ENCODE results near the gene EMC6. TPM values are rescaled to one million over a fixed set of nuclear protein-coding genes. Genes with fewer than 3 reads are reported as not detected.

EMC6 gene
- total and polyA plus RNA-seq, 2 of the 4 experiments (the other 2 are of a cell fraction) = 10.9 to 80.5 TPM

DNA sequence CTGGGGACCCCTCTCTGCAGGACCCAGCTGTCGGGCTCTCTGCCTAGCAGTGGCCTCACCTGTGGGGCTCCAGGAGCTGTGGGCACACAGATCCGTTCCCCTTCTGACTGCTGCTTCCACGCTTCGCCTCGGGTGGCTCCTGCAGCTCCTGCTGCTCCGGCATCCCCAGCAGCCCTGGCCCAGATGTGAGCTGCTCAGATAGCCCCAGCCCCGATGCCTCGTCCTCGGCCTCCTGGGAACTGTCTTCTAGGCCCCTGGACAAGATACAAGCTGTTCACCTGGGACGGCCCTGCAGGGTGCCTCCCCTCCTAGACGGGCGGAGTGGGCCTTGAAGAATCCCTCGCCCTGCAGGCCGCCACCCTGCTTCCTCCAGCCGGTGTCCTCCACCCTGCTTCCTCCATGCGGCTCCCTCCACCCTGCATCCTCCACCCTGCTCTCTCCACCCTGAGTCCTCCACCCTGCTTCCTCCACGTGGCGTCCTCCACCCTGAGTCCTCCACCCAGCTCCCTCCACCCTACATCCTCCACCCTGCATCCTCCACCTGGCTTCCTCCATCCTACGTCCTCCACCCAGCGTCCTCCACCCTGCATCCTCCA lies 11.0 kb downstream of the EMC6 start:
- ChIA-PET CTCF (no interaction called here), POLR2A (ENCODE audit: unreplicated experiment) (no interaction called here)
- Histone ChIP-seq H3K27me3 (ENCODE audit: control insufficient read depth, insufficient read depth, low read length) (peaks cover 6% of the 10 kb centered on the region; the same call in 1 of the 2 replicates), H2BK5ac (ENCODE audit: low read depth, low read length, poor library complexity, severe bottlenecking) (no peak overlapping the region), H3K56ac (ENCODE audit: extremely low read depth, insufficient read depth, low read length) (no peak overlapping the region), H3K4me3 (ENCODE audit: insufficient read depth, low read depth, low read length) (no peak overlapping the region), H3K4me1 (ENCODE audit: control insufficient read depth, insufficient read depth, low read length) (no peaks in the 10 kb centered on the region), H4K5ac (ENCODE audit: low read depth, low read length) (no peak overlapping the region), H2AK5ac (ENCODE audit: low read depth, low read length) (no peak overlapping the region), H3K9me1 (ENCODE audit: insufficient read depth, low read length) (no peaks in the 10 kb centered on the region), H3K9ac (ENCODE audit: low read depth, low read length) (no peak overlapping the region), H2AFZ (replicated peaks; ENCODE audit: low read length, poor library complexity) (no peak overlapping the region), H4K20me1 (ENCODE audit: insufficient read depth, low read length) (no peaks in the 10 kb centered on the region), H3K23ac (ENCODE audit: low read depth, low read length) (no peak overlapping the region), H3K36me3 (ENCODE audit: control insufficient read depth, insufficient read depth, low read length) (no peaks in the 10 kb centered on the region), H3K4me2 (ENCODE audit: low read depth, low read length) (no peak overlapping the region), H2BK20ac (ENCODE audit: low read depth, low read length) (no peak overlapping the region), H4K91ac (ENCODE audit: insufficient read depth, low read depth, low read length) (no peak overlapping the region), H3K18ac (ENCODE audit: low read depth, low read length) (no peak overlapping the region), H3K79me1 (ENCODE audit: low read depth in 1 of 2, low read length in 2 of 2) (no peaks in the 10 kb centered on the region), H2BK15ac (ENCODE audit: low read depth, low read length) (no peak overlapping the region), H3K4ac (ENCODE audit: low read depth, low read length) (no peak overlapping the region), H3K27ac (ENCODE audit: insufficient read depth, low read length) (no peak overlapping the region), H2AK9ac (replicated peaks; ENCODE audit: low read depth, low read length, poor library complexity) (no peak overlapping the region), H2BK120ac (ENCODE audit: low read depth, low read length) (no peak overlapping the region), H4K8ac (ENCODE audit: low read depth in 2 of 2, low read length in 2 of 2) (no peak overlapping the region), H3K14ac (replicated peaks; ENCODE audit: low read depth, low read length) (no peak overlapping the region), H3K9me3 (ENCODE audit: control insufficient read depth, insufficient read depth, low read length) (no peaks in the 10 kb centered on the region)
- ATAC-seq (ENCODE audit: low read depth) (no peak), DNase-seq (no peak)
- in situ Hi-C loops (cut with MboI; ENCODE audit: low sequenced_read_pairs) (no loop called here), intact Hi-C loops (cut with micrococcal nuclease) (loop anchor here (5.0 kb wide), 1 partner anchor 43 kb away; the partner anchor contains the start of gene HASPIN), dilution Hi-C loops (cut with HindIII; ENCODE audit: low sequenced_read_pairs, unreplicated experiment) (no loop called here)
- TF ChIP-seq FOS (IDR thresholded peaks at IDR 0.05; ENCODE audit: low read depth, low read length) (no peak), SMC3 (IDR thresholded peaks at IDR 0.05; ENCODE audit: low read depth, low read length) (no peak), RFX5 (IDR thresholded peaks at IDR 0.05; ENCODE audit: low read depth, low read length) (no peak), NFE2L2 (IDR thresholded peaks at IDR 0.05; ENCODE audit: low read depth, low read length) (no peak), BHLHE40 (IDR thresholded peaks at IDR 0.05; ENCODE audit: low read depth, low read length) (no peak), RCOR1 (IDR thresholded peaks at IDR 0.05; ENCODE audit: insufficient replicate concordance, low read length) (no peak), RAD21 (IDR thresholded peaks at IDR 0.05; ENCODE audit: low read length) (no peak), CHD1 (IDR thresholded peaks at IDR 0.05; ENCODE audit: low read depth, low read length) (no peak), MAZ (IDR thresholded peaks at IDR 0.05; ENCODE audit: borderline replicate concordance, low read depth, low read length) (no peak), MAFK (IDR thresholded peaks at IDR 0.05; ENCODE audit: low read depth, low read length) (no peak), CEBPB (IDR thresholded peaks at IDR 0.05; ENCODE audit: low read depth, low read length) (no peak), MXI1 (IDR thresholded peaks at IDR 0.05; ENCODE audit: borderline replicate concordance, low read depth, low read length) (no peak), POLR2A (IDR thresholded peaks at IDR 0.05; ENCODE audit: low read depth, low read length) (no peak)
- TF ChIP-seq, protein P1, sequence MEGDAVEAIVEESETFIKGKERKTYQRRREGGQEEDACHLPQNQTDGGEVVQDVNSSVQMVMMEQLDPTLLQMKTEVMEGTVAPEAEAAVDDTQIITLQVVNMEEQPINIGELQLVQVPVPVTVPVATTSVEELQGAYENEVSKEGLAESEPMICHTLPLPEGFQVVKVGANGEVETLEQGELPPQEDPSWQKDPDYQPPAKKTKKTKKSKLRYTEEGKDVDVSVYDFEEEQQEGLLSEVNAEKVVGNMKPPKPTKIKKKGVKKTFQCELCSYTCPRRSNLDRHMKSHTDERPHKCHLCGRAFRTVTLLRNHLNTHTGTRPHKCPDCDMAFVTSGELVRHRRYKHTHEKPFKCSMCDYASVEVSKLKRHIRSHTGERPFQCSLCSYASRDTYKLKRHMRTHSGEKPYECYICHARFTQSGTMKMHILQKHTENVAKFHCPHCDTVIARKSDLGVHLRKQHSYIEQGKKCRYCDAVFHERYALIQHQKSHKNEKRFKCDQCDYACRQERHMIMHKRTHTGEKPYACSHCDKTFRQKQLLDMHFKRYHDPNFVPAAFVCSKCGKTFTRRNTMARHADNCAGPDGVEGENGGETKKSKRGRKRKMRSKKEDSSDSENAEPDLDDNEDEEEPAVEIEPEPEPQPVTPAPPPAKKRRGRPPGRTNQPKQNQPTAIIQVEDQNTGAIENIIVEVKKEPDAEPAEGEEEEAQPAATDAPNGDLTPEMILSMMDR (conservative IDR thresholded peaks at IDR 0.05; ENCODE audit: low read depth, low read length) = no peak
- TF ChIP-seq, protein P2, sequence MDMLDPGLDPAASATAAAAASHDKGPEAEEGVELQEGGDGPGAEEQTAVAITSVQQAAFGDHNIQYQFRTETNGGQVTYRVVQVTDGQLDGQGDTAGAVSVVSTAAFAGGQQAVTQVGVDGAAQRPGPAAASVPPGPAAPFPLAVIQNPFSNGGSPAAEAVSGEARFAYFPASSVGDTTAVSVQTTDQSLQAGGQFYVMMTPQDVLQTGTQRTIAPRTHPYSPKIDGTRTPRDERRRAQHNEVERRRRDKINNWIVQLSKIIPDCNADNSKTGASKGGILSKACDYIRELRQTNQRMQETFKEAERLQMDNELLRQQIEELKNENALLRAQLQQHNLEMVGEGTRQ (IDR thresholded peaks at IDR 0.05; ENCODE audit: low read depth, low read length) = no peak
- TF ChIP-seq, protein P3, sequence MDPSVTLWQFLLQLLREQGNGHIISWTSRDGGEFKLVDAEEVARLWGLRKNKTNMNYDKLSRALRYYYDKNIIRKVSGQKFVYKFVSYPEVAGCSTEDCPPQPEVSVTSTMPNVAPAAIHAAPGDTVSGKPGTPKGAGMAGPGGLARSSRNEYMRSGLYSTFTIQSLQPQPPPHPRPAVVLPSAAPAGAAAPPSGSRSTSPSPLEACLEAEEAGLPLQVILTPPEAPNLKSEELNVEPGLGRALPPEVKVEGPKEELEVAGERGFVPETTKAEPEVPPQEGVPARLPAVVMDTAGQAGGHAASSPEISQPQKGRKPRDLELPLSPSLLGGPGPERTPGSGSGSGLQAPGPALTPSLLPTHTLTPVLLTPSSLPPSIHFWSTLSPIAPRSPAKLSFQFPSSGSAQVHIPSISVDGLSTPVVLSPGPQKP (IDR thresholded peaks at IDR 0.05; ENCODE audit: borderline replicate concordance, low read depth, low read length) = no peak
- no TSS peak for BruUV-seq (replicated peaks)
- WGBS, 2 experiments (ENCODE audit: extremely low coverage in 2 of 2, insufficient read length in 1 of 2) = 58% methylated on average over 15 of the region's 20 CpGs; no CpG with 5 or more reads in 1 of the 2 experiments
